Superior temporal gyrus (tissue), 1 donor: Measurements from ENCODE around the gene DOCK6.
A peak's percentile ranks its signal among the peaks of the same experiment; 100 is the strongest.
"Not testable (repeated sequence)": the region's sequence is repeated elsewhere in the genome, so short reads cannot be mapped to it uniquely, and the experiment has no call there.

Source experiments
- DNase-seq: peaks from one replicate; pipeline ENCODE4 v3.0.0-alpha.2; 2016; ENCODE audit errors: extremely low spot score

The DOCK6 gene

DNA sequence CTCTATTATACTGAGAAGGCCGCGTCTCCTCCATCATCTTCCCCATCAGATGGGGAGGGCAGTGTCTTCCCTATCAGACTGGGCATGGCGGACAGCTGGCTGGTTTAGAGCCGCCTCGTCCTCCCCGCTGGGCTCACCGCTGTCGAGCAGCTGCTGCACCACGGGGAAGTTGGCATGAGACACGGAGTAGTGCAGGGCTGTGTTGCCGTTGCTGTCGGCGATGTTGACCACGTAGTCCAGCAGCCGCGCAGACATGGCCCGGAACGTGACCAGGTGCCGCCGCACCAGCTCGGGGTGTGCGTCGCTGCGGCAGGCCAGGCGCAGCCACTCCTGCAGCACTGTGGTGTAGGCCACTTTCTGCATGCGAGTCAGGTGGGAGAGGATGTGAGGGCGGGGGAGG lies 88.0 kb downstream of the DOCK6 start:
- no peak for DNase-seq

DNA sequence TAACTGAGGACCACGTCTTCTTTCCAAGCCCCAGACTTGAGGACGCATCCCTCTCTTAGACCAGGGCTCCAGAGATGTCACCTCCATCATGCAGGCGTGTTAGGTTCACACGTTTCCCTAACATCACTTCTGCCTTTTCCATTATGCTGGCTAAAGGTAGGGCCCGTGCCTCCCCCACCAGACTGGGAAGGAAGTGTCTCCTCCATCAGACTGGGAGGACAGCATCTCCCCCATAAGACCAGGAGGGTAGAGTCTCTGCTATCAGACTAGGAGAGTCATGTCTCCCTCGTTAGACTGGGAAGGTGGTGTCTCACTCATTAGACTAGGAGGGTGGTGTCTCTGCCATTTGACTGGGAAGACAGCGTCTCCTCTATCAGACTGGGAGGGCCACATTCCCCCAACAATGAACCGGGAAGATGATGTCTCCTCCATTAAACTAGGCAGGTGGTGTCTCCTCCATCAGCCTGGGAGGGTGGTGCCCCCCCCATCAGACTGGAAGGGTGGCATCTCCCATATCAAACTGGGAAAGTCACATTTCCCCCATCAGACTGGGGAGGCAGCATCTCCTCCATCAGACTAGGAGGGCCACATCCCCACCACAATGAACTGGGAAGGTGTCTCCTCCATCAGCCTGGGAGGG lies 88.7 kb downstream of the DOCK6 start:
- DNase-seq, result no peak

DNA sequence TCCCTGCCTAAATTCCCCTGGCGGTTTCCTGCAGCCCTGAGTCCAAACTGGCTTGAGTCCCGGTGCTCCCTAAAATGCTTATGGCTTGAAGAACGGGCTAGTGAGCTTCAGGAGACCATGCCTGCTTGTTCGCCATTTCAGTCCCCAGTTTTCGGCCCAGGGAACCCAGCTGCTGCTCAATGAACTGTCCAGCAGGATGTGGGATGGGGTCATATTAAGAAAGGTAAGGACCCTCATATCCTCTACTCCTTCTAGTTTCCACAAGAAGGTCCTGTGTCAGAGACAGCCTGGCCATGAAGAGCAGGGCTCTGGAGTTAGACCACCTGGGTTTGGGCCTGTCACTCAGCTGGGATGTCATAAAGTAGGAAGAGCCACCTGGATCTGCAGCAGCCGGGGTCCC lies 89.7 kb downstream of the DOCK6 start:
- DNase-seq, result no peak

DNA sequence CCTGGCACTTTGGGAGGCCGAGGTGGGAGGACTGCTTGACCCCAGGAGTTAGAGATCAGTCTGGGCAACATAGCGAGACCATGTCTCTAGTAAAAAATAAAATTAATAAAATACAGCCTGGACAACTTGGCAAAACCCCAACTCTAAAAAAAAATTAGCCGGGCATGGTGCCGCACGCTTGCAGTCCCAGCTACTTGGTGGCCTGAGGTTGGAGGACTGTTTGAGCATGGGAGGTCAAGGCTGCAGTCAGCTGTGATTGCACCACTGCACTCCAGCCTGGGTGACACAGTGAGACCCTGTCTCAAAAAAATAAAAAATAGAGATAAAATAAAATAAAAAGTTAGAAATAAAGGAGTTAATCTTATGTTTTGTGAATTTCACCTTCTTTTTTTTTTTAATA lies 91.2 kb downstream of the DOCK6 start:
- no peak for DNase-seq

DNA sequence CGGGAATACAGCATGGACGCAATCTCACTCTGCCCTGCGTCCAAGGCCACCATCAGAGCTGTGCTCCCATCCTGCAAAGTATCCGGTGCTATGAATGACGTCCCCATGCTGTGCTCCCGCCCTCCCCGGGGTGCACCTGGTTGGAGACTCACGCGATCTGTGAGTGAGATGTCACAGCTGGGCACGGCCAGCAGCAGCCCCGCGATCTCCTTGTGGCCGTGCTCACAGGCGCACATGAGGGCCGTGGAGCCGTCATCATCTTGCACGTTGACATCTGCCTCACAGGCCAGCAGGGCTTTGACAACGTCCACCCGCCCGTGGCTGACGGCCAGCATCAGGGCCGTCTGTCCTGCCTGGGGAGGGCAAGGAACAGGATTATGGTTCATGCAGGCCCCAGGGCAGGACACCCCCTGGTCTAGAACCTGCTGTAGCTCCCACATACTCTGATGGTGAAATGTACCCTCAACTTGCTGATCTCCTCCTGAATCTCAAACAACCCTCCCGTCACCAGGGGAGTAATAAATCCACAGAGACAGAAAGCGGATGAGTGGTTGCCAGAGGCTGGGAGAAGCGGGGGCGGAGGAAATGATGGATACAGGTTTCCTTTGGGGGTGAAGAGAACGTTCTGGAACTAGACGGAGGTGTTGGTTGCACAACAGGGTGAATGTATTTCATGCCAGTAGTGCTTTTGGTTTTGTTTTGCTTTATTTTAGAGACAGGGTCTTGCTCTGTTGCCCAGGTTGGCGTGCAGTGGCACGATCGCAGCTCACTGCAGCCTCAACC lies 92.2 kb downstream of the DOCK6 start:
- no peak for DNase-seq

DNA sequence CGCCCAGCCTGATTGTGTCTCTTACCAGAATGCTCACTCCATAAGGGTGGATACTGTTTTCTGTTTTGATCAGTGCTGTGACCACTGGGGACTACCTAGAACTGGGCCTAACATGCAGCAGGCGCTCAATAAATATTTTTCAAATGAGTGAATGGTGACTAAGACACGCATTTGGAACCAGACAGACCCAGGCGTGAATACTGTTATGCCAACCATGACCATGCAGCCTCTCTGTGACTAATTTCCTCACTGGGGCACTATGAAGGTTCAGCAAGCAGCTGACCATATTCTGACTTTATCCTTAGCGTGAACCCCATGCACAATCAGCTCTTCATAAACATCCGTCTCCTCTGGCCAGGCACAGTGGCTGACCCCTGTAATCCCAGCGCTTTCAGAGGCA lies 93.8 kb downstream of the DOCK6 start:
- DNase-seq, result no peak

DNA sequence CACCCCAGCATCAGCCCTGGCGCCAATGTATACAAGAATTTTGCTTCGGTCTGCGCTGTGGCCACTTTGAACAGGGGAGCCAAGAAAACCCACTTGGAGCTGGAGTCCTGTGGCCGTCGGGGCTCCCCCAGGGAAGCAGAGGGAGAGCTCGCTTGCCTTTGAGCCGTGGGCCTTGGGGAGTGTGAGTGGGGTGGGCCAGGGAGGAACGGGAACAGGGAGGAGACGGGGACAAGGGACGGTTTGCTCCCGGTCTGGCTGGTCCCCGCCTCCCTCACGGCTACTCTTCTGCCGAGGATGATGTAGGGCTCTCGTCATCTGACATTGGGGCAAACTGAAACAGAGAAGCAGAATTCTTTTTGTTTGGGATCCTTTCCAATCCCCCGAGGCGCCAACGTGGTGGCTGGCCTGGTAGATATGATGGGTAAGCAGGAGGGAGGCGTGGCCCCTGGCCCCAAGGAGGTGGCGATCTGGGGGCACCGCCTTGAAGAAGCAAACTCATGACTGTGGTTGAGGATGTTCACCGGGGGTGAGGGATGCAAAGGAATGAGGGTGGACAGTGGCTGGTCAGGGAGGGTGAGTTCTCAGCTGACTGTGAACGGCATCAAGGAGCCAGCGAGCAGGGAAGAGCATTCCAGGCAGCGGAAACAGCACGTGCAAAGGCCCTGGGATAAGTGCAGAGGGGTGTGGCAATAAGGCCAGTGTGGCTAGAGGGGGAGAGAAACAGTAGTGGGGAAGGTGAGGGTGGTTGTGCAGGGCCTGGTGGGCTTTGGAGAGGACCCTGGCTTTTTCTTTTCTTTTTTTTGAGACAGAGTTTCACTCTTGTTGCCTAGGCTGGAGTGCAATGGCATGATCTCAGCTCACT lies 95.8 kb downstream of the DOCK6 start:
- no peak for DNase-seq

DNA sequence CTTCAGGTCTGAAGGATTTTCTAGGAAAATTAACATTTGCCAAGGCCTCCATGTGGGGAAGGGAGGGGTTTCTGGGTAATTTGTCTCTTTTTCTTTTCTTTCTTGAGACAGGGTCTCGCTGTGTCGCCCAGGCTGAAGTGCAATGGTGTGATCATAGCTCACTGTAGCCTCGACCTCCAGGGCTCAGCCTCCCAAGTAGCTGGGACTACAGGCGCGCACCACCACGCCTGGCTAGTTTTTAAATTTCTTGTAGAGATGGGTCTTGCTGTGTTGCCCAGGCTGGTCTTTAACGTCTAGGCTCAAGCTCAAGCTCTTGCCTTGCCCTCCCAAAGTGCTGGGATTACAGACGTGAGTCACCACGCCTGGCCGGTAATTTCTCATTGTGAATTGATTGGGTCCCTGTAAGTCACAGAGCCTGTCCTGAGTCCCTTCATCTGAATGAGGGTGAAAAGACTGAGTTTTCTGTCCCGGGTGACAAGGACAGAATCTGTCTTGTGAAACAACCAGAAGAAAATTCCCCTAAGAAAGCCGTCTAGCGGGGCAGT lies 96.8 kb downstream of the DOCK6 start:
- DNase-seq, result no peak

DNA sequence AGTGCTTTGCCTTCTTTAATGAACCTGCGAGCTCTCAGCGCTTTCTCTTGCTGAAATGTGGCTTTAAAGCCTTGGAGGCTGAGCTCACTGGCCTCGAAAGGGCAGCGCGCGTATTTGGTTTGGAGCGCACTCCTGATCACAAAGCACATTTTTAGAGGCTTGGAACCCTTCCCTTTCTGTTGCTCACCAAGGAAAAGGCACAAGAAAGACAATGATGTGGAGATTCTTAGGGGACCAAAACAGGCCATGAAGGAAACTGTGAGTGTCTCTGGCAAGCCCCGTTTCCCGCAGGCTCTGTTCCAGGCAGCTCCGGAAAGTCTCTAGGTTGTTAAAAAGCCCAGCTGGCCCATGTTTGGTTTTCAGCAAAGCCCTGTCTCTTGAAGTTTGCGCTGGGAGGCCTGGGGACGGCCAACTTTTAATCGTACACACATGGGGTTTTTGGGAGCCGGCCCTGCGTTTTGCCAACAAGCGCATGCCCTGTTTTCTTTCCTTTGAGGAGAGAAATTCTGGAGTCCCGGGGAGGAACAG lies 97.4 kb downstream of the DOCK6 start:
- DNase-seq, result peak; percentile 41

DNA sequence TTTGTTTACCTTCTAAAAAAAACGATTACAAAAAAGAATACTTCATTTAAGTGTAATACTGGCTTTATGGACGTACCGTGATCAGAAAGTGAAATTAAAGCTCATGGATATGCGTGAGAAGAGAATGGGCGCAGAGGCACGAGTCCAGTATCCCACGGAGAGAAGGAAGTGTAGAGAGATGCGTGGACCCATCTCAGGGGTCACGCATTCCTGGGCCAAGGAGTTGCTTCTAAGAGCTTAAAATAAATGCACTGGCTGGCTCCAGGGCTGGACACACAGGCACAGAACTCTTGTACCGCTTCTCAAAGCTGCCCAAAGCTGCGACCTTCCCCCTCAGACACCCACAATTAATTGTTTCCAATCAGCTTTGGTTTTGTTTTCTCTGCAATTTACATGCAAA lies 98.0 kb downstream of the DOCK6 start:
- no peak for DNase-seq

DNA sequence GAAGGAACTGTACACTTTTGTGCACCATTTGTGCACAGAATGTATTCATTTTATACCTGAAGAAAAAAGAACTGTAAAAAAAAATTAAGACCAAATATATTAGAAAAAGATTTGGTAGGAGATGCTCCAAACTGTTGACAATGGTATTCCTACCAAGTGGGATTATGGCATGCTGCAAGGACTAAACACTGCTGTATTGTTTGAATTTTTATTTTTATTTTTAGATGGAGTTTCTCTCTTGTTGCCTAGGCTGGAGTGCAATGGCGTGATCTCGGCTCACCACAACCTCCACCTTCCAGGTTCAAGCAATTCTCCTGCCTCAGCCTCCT lies 101.9 kb downstream of the DOCK6 start:
- DNase-seq, result not testable (repeated sequence)

DNA sequence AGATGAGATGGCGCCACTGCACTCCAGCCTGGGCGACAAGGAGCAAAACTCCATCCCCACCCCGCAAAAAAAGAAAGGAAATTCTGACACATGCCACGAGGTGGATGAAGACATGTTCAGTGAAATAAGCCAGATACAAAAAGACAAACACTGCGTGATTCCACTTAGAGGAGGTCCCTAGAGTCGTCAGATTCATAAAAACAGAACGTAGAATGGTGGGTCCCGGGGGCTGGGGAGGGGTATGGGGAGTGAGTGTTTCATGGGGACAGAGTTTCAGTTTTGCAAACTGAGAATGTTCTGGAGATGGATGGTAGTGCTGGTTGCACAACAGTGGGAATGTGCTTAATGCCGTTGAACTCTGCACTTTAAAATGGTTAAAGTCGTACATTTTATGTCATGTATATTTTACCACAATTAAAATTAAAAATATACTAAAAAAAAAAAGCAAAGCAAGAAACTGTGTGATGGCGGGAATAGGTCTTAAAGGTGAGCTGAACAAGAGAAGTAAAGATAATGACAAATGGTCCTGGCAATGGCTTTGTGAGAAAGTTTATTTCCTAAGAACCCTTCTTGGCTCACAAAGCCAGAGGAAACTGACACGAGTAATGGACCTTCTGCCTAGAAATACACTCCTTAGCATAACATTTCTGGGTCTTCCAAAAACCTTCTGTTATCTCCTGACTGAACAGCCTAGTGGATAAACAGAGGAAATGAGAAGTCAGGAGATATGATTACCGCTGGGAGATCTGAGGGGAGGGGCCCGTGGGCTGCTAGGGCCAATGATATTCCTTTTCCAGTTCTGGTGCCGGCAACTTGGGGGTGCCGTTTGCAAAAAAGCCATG lies 102.5 kb downstream of the DOCK6 start:
- DNase-seq, result no peak

DNA sequence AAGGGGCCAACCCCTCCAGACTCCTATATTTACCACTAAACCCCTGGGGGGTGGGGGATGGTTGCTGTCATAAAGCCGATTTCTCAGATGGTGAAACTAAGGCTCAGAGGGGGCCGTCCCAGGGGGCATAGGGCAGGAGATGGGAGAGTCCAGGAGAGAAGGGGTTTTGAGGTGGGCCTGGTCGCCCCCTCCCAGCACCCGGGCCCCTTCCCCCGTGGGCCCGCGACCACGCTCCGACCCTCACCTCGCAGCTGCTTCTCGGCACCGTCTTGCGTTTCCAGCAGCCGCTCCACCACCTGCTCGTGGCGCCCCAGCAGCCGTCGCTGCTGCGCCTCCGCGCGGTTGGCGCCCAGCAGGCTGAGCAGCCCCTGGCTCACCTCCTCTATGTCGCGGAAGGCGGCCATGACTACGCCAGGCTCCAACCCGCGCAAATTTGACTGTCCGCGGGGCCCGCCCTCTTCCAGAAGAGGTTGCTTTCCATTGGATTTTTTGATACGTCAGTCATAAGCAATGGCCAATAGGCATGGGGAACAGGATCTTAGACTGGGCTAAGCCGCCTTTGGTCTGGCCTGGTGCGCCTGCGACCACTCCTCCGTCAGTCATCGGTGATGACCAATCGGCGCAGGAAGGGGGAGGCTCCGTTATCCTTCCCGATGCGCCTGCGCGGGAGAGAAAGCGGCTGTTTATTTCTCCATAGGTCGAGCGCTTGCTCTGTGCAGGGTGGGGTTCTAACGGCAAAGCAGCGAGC lies 106.8 kb downstream of the DOCK6 start, which contains the start of gene SPC24:
Gene SPC24, minus strand, starts transcription at position 410 of the 748 bp plus-strand sequence. Its CDS starts 6 bp downstream, at position 404.
- peak; percentile 99 for DNase-seq

DNA sequence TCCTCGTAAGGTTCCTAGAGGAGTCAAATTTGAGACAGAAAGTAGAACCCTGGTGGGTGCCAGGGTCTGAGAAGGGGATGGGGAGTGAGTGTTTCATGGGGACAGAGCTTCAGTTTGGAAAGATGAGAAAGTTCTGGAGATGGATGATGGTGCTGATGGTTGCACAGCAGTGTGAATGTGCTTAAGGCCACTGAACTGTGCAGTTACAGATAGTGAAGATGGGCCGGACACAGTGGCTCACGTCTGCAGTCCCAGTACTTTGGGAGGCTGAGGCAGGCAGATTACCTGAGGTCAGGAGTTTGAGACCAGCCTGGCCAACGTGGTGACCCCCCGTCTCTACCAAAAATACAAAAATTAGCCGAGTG lies 107.7 kb downstream of the DOCK6 start:
- no peak for DNase-seq

DNA sequence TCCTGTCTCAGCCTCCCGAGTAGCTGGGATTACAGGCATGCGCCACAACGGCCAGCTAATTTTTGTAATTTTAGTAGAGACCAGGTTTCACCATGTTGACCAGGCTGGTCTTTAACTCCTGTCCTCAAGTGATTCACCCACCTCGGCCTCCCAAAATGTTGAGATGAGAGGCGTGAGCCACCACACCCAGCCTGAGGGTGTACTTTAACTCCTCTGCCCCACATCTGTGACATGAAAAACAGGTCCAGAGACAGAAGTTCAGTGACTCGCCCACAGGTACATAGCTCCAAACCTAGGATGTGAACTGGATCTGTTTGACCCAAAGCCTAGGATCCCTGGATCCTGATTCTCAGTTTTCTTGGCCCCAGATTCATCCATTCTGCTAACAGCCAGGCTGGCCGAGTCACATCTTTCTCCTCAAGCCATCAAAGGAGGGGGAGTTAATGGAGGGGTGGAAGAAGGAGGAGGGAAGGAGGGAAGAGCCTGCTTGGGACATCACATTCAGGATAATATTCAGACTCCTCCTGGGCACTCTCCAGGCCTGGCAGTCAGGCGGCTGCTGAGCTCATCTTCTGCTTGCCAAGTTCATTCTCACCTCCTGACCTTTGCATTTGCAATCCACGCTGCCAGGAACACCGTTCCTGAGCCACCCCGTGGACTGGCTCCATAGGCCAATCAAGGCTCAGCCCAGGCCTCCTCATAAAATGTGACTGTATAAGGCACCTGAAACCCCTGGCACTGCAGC lies 109.8 kb downstream of the DOCK6 start:
- no peak for DNase-seq

DNA sequence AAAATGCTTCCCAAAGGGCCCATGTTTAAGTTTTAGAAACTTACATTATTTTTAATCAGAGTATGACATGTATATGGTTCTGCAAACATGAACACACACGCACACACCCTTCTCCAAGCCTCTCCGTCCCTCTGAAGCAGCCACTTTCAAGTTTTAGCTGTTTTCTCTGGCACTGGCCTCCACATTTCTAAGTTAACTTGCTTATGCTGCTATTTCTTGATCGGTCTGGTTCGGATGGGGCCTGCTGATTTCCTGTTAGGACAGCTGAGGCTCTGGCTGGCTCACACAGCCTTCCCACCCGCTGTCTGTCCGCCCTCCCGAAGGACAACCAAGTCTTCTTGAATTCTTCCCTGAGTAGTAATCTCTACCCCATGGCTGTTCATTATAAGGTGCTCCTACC lies 111.1 kb downstream of the DOCK6 start:
- no peak for DNase-seq
